ENCODE data around the gene TRIM14. TPM values are rescaled to one million over a fixed set of nuclear protein-coding genes. Genes with fewer than 3 reads are reported as not detected.

The TRIM14 gene
- total RNA-seq, 1 experiment from 2014 or later: 11.9 TPM

GRCh38 chr9:98034593-98035546 lies 84.2 kb downstream of the TRIM14 start:
- peak; percentile 96 for ATAC-seq
- H3K9me3 Mint-ChIP-seq: no peaks in the 10 kb centered on the region
- H3K36me3 Mint-ChIP-seq: no peaks in the 10 kb centered on the region
- peaks cover 21% of the 10 kb centered on the region for H3K27me3 Mint-ChIP-seq (ENCODE audit: low read depth)
- H3K4me1 Mint-ChIP-seq: peaks cover 5% of the 10 kb centered on the region; the same call in 1 of the 2 replicates
- no peak overlapping the region for H3K27ac Mint-ChIP-seq
- ChIA-PET CTCF (interaction anchor here (0.6 to 1.9 kb wide), 49 partner anchors 9 to 338 kb away, joined by 3 to 29 read pairs (median 4); partner anchors contain the start of genes ANP32B, NANS, TBC1D2 and TRIM14), POLR2A (interaction anchor here (0.6 kb wide), 1 partner anchor 119 kb away, joined by 3 read pairs; no protein-coding TSS in a partner anchor)
- no peak overlapping the region; the same call in 1 of the 2 replicates for H3K4me3 Mint-ChIP-seq
- TF ChIP-seq CTCF (IDR thresholded peaks at IDR 0.05): peak; percentile 94
- no peak for TF ChIP-seq ATF2 (CRISPR knock-in tag; IDR thresholded peaks at IDR 0.05; ENCODE audit: borderline replicate concordance, low read depth)
- DNase-seq (ENCODE audit: low spot score): peak; percentile 93

GRCh38 chr9:98031935-98032334 lies 87.1 kb downstream of the TRIM14 start:
- Mint-ChIP-seq H3K27ac (no peak overlapping the region), H3K4me3 (no peak overlapping the region), H3K27me3 (ENCODE audit: low read depth) (peaks cover 16% of the 10 kb centered on the region), H3K4me1 (no peaks in the 10 kb centered on the region), H3K36me3 (no peaks in the 10 kb centered on the region), H3K9me3 (no peaks in the 10 kb centered on the region)
- ChIA-PET POLR2A (no interaction called here), CTCF (interaction anchor here (0.7 to 1.7 kb wide), 4 partner anchors 10 to 136 kb away, joined by 3 to 6 read pairs (median 4); partner anchors contain the start of gene NANS)
- no peak for DNase-seq (ENCODE audit: low spot score)
- no peak for ATAC-seq
- no peak for TF ChIP-seq CTCF (IDR thresholded peaks at IDR 0.05)
- no peak for TF ChIP-seq PREB (CRISPR knock-in tag; IDR thresholded peaks at IDR 0.05; ENCODE audit: borderline replicate concordance)
- TF ChIP-seq GRHL2 (CRISPR knock-in tag; IDR thresholded peaks at IDR 0.05; ENCODE audit: insufficient replicate concordance, severe bottlenecking): no peak
- TF ChIP-seq ZNF425 (CRISPR knock-in tag; conservative IDR thresholded peaks at IDR 0.05): no peak
- TF ChIP-seq TP53 (CRISPR knock-in tag; IDR thresholded peaks at IDR 0.05): no peak
- no peak for TF ChIP-seq CREB1 (CRISPR knock-in tag; IDR thresholded peaks at IDR 0.05)
- TF ChIP-seq PRDM15 (CRISPR knock-in tag; IDR thresholded peaks at IDR 0.05): no peak
- no peak for TF ChIP-seq STAT6 (CRISPR knock-in tag; conservative IDR thresholded peaks at IDR 0.05; ENCODE audit: low read depth)
- no peak for TF ChIP-seq NR2C2 (CRISPR knock-in tag; IDR thresholded peaks at IDR 0.05)
- no peak for TF ChIP-seq FOXP4 (CRISPR knock-in tag; IDR thresholded peaks at IDR 0.05)
- no peak for TF ChIP-seq TEAD1 (CRISPR knock-in tag; IDR thresholded peaks at IDR 0.05)
- TF ChIP-seq ZBTB21 (CRISPR knock-in tag; IDR thresholded peaks at IDR 0.05; ENCODE audit: borderline replicate concordance): no peak

Measured in WTC11 (cell line).